T-helper 9 cell (primary cell): ENCODE measurements around the gene PDZRN3.

Experiments
- DNase-seq: peaks from one replicate; pipeline ENCODE4 v3.0.0-alpha.2; 2020

Gene PDZRN3

DNA sequence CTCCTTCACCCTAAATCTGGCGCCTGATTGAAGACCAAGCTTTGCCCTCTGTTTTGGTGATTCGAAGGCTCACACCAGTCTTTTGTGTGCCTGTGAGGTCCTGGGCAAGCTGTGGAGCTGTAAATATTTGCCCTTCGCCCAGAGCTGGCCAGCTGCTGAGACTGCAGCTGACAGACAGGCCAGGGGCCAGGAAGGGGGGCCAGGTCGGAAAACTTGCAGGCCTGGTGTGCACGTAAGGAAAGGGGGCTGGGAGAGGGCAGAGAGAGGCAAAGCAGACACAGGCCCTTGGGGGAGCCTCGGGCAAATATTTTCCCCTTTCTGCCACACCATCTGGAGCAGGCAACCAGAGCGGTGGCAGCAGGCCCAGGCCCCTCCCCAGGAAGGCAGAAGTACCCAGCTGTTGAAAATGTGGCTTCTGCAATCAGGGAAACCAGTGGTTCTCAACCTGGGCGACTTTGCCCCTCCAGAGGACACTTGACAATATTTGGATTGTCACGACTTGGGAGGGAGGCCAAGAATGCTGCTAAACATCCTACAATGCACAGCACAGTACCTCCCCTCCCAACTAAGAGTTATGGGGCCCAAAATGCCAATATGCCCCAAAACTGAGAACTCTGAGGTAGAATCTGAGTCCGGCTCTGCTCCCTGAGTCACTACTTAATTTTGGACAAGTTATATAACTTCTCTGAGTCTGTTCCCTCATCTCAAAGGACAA, 2.5 kb downstream of the PDZRN3 start:
- no peak for DNase-seq

- no peak for DNase-seq
Observed at GRCh38 chr3:73621388-73621787, 3.4 kb downstream of the PDZRN3 start.

DNA sequence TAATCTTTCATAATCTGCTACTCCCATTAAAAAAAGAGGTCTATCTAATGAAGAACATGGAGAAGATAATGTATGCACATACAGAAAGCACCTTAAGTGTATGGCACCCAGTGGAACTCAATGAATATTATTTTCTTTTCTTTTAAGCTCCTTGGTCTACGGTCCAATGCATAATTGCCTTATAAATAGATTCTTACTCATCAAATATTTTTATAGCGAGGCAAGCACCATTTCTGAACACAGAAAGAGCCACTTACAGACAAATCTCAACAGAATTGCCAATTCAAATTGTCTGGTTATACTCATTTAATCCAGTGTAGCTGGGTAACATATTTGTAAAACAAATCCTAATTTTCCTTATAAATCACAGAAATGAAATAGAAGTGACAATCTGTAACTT, 6.3 kb downstream of the PDZRN3 start:
- DNase-seq, result no peak

- DNase-seq, result no peak
Observed at GRCh38 chr3:73616056-73616455, 8.7 kb downstream of the PDZRN3 start.

DNA sequence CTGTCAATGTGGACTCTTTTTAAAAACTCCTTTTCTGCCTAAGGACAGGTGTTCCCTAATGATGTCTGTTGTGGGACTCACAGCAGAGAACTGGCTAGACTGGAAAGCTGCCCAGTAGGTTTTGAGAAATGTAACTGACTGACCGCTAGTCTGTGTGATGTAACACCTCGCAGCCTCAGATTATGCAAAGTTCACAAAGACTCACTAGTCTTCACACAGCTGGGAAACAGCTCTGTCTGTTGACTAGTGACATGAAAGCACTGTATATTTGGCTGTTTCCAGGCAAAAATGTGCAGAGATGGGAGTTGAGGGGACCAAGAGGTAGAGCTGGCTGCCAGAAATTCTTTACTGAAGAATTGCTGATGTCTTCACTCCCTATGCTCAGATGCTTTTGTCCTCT, 10.3 kb downstream of the PDZRN3 start:
- DNase-seq, result no peak

DNA sequence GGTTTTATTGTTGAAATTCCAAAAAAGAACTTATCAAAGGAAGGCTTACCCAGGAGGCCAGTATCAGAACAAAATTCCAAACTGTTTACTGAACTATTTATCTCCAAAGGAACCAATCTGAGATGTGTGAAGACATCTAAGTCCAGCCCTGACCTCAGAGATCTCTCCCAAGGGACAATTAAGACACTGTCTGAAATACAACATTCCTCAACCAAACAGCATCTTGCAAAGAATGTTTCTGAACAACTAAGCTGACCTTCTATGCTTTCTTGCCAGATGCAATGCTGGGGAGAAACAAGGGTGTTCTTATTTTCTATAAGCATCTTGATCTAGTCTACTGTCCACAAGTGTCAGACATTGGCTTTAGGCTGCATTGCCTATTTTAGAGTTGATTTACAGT, 13.6 kb downstream of the PDZRN3 start:
- DNase-seq, result no peak

DNA sequence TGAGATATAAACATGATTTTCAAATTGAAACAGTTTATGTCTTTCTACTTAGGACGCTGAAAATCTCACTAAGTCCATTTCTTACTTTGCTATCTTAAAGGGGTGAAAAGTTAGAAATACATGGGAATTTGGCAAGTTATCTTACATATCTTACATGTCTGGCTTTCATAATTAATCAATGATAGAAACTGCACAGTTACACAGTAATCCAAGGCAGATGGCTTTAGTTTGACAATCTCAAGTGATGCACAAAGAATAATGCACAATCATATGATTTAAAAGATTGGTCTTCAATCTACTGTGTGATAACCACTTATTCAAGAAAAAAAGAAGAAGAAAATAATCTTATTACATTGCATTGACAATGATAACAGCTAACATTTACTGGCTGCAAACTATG, 14.2 kb downstream of the PDZRN3 start:
- DNase-seq, result no peak

DNA sequence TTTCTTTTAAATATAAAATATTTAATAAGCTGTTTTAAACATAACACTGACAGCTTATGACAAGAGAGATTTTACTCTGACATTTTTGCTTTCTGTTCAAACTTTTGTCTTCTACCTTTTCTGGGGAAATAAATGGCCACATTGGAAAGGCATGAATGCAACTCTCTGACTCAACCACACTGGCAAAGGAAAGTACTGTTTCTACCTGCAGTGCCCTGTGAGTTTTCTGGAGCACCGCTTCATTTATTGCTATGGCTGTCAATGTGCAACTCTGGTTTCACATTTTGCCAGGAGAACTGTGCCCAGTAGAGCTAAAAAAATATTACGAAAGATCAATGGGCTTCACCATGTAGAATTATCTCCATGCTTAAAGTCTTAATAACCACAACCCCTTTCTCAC, 15.1 kb downstream of the PDZRN3 start:
- no peak for DNase-seq

GRCh38 chr3:73609315-73609641, 15.5 kb downstream of the PDZRN3 start:
- no peak for DNase-seq

- no peak for DNase-seq
Observed at GRCh38 chr3:73608456-73609314, 16.1 kb downstream of the PDZRN3 start.

GRCh38 chr3:73605861-73606260, 18.9 kb downstream of the PDZRN3 start:
- DNase-seq, result no peak

DNA sequence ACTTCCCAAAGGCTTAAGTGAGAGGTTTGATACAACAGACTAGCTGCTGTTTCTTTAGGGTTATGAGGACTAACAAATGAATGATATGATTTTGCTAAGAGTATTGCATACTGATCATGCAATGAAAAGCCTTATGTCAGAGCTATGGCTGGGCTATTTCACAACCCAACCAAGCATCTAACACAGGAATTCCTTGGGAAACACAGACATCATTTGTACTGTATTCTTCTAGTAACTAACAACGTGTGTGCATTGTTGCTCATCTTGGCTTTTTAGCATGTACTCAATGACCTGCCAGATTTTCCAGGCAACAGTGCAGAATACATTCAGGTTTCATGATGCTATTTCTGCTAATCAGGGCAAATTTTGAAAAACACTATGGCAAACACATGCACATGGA, 19.3 kb downstream of the PDZRN3 start:
- DNase-seq, result no peak

- DNase-seq, result no peak
Observed at GRCh38 chr3:73604451-73604850, 20.3 kb downstream of the PDZRN3 start.

GRCh38 chr3:73603762-73604171, 21.0 kb downstream of the PDZRN3 start:
- no peak for DNase-seq

GRCh38 chr3:73602170-73602569, 22.6 kb downstream of the PDZRN3 start:
- no peak for DNase-seq

DNA sequence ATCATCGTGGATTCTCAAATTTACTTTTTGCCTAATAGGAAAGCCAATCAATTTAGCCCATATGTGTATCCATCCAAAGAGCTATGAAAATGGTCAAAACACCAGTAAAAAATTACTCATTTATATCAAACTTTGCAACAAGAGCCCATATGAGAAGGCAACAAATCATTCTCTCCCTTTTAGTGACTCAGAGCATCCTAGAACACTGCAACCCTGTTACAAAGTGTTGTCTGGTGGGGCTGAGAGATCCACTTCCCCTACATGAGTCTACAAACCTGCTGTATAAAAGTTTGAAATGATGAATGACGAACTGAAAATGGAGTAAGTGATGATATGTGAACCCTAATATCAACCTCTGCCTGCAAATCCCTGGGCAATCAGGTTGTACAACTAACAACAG, 23.3 kb downstream of the PDZRN3 start:
- no peak for DNase-seq

DNA sequence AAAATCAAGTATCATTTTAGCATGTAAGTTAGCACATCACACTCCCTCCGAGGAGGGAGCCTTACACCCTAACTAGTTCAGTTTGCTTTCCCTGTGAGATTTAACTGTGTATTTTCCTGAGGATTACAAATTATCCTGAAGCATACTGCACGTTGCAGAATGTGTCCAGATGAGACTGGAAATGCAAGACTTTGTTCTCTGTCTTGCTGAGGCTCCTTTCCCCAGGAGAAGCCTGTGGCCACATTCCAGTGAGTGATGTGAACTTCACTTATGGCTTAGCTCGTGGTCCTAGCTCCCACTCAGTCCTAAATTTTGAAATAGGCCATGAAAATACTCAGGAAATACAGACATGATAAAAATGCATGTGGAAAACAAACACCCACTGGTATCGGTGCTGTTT, 23.7 kb downstream of the PDZRN3 start:
- DNase-seq, result no peak

DNA sequence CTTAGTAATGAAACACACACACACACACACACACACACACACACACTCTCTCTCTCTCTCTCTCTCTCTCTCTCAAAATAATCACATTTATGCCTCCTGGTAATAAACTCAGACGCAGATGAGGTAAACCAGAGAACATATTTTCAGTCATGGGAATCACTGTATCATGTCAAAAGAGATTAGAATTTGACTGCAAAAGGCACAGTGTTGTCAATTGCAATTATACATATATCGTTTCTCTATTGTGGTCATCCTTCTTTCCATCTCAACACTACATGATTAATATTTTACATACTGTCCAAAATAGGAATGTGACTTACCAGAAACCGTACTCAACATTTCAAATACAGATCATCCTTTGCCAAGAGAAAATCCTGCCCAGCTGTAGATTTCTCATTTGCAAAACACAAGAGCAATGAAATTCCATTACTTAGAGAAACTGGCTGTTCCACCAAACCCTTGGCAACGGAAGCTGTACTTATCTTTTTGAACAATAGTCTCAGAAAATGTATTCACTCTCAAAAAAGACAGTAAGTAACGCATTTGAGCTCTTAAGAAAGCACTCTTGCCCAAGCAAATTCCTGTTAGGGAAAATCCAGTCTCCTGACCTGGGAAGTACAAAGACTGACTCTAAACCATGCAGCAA, 24.3 kb downstream of the PDZRN3 start:
- DNase-seq, result no peak

DNA sequence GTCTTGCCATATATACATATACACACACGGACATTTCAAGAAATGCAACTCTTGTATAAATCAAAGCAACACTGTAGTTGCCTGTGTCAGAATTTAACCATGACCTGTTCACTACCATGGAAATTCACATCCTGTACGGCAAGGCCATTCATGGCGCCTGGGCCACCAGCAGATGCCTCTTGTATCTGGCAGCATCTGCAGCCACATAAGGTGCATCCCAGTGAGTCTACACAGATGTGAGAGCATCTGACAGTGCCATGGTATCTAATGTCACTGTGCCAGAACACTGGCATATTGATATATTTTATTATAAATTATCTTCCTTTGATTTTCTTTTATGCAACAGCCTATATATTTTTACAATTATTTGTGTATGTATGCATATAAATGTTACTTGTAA, 25.1 kb downstream of the PDZRN3 start:
- no peak for DNase-seq

DNA sequence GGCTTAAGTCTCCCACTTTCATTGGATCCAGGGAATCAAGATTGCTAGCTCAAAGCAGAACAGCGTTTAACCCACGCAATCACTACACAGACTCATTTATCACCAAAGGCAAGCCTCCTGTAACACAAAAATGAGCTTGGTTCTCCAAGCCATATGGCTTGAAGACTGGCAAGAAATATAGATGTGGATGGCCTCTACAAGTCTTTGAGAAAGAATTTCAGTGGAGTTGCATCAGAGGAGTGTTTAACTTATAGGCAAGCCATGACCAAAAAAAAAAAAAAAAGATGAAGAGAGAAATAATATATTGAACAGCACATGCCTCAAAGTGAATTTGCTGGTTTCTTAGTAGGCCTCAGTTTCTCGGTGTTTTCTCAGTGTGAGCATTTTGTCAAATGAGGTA, 27.3 kb downstream of the PDZRN3 start:
- DNase-seq, result no peak

- no peak for DNase-seq
Observed at GRCh38 chr3:73592154-73593144, 32.3 kb downstream of the PDZRN3 start.

- DNase-seq, result no peak
Observed at GRCh38 chr3:73591286-73591800, 33.4 kb downstream of the PDZRN3 start.

GRCh38 chr3:73586628-73587027, 38.1 kb downstream of the PDZRN3 start:
- DNase-seq, result no peak
